HL-60 (cell line): ENCODE results near the gene MEPE.

Experiments used
- DNase-seq, 2 experiments: peaks; one replicate each; pipeline ENCODE4 v3.0.0-alpha.2; 2010 to 2020; ENCODE audit warnings: low read depth in 1 of 2, low spot score in 1 of 2
- H3K27ac ChIP-seq: fragments of 250-450 bp; sonication (Bioruptor Pico); replicated peaks from 2 replicates; pipeline ENCODE4 v1.5.1; 2020; ENCODE audit warnings: mild to moderate bottlenecking, moderate library complexity
- H3K27me3 ChIP-seq: fragments of 250-450 bp; sonication (Bioruptor Pico); 2 replicates; pipeline ENCODE4 v1.5.1; 2021; ENCODE audit warnings: mild to moderate bottlenecking, moderate library complexity; ENCODE audit not compliant: insufficient read depth, poor library complexity, severe bottlenecking
- H3K4me3 ChIP-seq: replicated peaks from 2 replicates; pipeline ENCODE4 v1.5.1; 2011; ENCODE audit warnings: mild to moderate bottlenecking, control low read depth, low read length; ENCODE audit not compliant: insufficient read depth
- GABPA ChIP-seq: IDR thresholded peaks from 2 replicates; pipeline ENCODE4 v1.6.1; 2012; ENCODE audit warnings: low read depth
- POLR2AphosphoS5 ChIP-seq: IDR thresholded peaks from 2 replicates; pipeline ENCODE4 v1.6.1; 2012; ENCODE audit warnings: low read depth
- SPI1 ChIP-seq: IDR thresholded peaks from 2 replicates; pipeline ENCODE4 v1.6.1; 2012; ENCODE audit warnings: low read depth, mild to moderate bottlenecking, borderline replicate concordance
- TF ChIP-seq, protein P1 (sequence below): IDR thresholded peaks from one replicate; pipeline ENCODE4 v1.5.1; 2011; ENCODE audit warnings: low read length, control low read depth, inconsistent platforms; ENCODE audit not compliant: insufficient read depth
- TF ChIP-seq, protein P2 (sequence below): IDR thresholded peaks from 2 replicates; pipeline ENCODE4 v1.6.1; 2012; ENCODE audit warnings: low read depth; ENCODE audit not compliant: insufficient replicate concordance

MEPE gene

DNA sequence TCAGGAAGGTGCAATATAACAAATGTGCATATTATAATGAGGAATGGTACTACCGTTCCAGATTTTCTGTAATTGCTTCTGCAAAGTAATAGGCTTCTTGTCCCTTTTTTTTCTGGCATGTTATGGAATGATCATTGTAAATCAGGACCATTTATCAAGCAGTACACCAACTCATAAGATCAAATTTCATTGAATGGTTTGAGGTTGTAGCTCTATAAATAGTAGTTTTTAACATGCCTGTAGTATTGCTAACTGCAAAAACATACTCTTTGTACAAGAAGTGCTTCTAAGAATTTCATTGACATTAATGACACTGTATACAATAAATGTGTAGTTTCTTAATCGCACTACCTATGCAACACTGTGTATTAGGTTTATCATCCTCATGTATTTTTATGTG, 20.8 kb upstream of the MEPE start:
- no peak for DNase-seq
- H3K4me3 ChIP-seq = no peak overlapping the region
- no peaks in the 10 kb centered on the region for H3K27me3 ChIP-seq
- no peak overlapping the region for H3K27ac ChIP-seq
- TF ChIP-seq, protein P1, sequence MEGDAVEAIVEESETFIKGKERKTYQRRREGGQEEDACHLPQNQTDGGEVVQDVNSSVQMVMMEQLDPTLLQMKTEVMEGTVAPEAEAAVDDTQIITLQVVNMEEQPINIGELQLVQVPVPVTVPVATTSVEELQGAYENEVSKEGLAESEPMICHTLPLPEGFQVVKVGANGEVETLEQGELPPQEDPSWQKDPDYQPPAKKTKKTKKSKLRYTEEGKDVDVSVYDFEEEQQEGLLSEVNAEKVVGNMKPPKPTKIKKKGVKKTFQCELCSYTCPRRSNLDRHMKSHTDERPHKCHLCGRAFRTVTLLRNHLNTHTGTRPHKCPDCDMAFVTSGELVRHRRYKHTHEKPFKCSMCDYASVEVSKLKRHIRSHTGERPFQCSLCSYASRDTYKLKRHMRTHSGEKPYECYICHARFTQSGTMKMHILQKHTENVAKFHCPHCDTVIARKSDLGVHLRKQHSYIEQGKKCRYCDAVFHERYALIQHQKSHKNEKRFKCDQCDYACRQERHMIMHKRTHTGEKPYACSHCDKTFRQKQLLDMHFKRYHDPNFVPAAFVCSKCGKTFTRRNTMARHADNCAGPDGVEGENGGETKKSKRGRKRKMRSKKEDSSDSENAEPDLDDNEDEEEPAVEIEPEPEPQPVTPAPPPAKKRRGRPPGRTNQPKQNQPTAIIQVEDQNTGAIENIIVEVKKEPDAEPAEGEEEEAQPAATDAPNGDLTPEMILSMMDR = no peak
- TF ChIP-seq, protein P2, sequence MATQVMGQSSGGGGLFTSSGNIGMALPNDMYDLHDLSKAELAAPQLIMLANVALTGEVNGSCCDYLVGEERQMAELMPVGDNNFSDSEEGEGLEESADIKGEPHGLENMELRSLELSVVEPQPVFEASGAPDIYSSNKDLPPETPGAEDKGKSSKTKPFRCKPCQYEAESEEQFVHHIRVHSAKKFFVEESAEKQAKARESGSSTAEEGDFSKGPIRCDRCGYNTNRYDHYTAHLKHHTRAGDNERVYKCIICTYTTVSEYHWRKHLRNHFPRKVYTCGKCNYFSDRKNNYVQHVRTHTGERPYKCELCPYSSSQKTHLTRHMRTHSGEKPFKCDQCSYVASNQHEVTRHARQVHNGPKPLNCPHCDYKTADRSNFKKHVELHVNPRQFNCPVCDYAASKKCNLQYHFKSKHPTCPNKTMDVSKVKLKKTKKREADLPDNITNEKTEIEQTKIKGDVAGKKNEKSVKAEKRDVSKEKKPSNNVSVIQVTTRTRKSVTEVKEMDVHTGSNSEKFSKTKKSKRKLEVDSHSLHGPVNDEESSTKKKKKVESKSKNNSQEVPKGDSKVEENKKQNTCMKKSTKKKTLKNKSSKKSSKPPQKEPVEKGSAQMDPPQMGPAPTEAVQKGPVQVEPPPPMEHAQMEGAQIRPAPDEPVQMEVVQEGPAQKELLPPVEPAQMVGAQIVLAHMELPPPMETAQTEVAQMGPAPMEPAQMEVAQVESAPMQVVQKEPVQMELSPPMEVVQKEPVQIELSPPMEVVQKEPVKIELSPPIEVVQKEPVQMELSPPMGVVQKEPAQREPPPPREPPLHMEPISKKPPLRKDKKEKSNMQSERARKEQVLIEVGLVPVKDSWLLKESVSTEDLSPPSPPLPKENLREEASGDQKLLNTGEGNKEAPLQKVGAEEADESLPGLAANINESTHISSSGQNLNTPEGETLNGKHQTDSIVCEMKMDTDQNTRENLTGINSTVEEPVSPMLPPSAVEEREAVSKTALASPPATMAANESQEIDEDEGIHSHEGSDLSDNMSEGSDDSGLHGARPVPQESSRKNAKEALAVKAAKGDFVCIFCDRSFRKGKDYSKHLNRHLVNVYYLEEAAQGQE = no peak
- no peak for TF ChIP-seq POLR2AphosphoS5
- TF ChIP-seq GABPA = no peak
- TF ChIP-seq SPI1 = no peak

DNA sequence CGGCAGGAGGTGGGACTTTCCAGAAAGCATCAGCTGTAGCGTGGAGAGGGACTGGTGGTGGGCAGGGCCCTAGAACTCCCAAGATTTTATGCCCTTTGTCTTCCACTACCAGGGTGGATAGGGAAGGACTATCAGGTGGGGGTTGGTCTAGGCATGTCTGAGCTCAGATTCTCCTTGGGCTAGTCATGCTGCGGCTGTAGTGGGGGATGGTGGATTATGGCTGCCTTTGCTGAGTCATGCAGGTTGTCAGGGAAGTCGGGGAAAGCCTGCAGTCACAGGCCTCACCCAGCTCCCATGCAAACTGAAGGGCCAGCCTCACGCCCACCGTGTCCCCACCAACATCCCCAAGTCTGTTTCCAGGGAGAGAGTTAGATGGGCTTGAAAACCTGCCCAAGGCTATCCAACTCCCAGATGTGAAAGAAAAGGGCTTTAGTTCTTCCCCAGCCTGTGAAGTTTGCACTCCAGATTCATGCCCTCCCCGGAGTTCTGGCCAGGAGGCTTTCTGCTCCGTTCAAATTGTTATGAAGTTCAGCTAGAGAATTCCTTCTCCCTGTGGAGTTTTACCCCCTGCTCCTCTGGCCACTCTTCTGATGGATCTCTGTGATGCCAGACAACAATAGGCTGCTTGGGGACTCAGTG, 13.4 kb upstream of the MEPE start:
- no peak overlapping the region for H3K4me3 ChIP-seq
- no peak overlapping the region for H3K27ac ChIP-seq
- TF ChIP-seq POLR2AphosphoS5 = no peak
- H3K27me3 ChIP-seq = no peaks in the 10 kb centered on the region
- no peak for DNase-seq

DNA sequence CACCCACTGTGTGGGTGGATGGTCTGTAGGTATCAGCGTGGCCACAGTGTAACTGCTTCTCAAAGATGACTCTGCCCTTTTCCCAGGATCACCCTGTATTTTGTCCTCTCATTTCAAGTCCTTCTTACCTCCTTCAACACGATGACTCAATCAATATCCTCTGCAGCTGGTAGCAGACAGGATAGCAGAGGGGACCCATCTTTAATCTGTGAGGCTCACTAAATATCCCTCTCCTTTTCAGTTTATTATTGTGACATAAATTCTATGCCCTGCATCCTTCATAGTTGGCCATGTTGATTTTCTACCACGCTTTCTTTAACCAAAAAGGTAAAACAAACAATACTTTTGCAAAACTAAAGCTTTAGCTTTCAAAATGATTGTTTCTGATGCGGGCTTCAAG, 9.6 kb upstream of the MEPE start:
- H3K27ac ChIP-seq = no peak overlapping the region
- no peak overlapping the region for H3K4me3 ChIP-seq
- TF ChIP-seq, protein P2 = no peak
- TF ChIP-seq SPI1 (no peak), GABPA (no peak), POLR2AphosphoS5 (no peak)
- TF ChIP-seq, protein P1 = no peak
- DNase-seq = no peak
- H3K27me3 ChIP-seq = no peaks in the 10 kb centered on the region

DNA sequence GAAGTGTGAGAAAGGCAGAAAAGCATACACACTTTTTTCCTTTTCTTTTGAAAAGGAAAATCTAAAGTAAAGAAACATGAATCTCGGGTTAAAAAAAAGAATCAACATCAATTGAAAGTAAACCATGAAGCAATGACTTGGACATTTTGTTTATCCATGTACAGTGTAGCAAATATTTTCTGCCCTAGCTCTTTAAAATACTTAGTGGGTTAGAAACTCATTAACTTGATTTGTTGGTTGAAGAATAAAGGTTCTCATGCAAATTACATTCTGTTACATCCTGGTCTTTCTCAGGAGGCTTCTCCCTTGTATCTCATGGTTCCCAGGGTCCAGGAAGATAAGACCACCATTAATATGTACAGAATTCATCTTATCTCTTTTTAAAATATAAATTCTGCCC, 9.0 kb upstream of the MEPE start:
- DNase-seq = no peak
- Histone ChIP-seq H3K4me3 (no peak overlapping the region), H3K27ac (no peak overlapping the region), H3K27me3 (no peaks in the 10 kb centered on the region)
- TF ChIP-seq, protein P2 = no peak
- TF ChIP-seq GABPA = no peak
- TF ChIP-seq, protein P1 = no peak
